GM23248 (cell line): ENCODE results near the gene USP32. TPM values are rescaled to one million over a fixed set of nuclear protein-coding genes. Genes with fewer than 3 reads are reported as not detected.

ENCODE experiments used
- DNase-seq: peaks from one replicate; pipeline ENCODE4 v3.0.0-alpha.2; 2015
- H2AFZ ChIP-seq: fragments of 200-600 bp; sonication (generic); 2 replicates; pipeline ENCODE4 v1.6.1; 2016; ENCODE audit warnings: antibody characterized with exemption
- H3F3A ChIP-seq: fragments of 200-600 bp; sonication (generic); 2 replicates; pipeline ENCODE4 v1.6.1; 2016; ENCODE audit warnings: mild to moderate bottlenecking, antibody characterized with exemption, mixed run types; ENCODE audit not compliant: insufficient read depth
- H3K27ac ChIP-seq: fragments of 200-600 bp; sonication (generic); 2 replicates; pipeline ENCODE4 v1.5.1; 2016; ENCODE audit warnings: mild to moderate bottlenecking
- H3K27me3 ChIP-seq: fragments of 200-600 bp; sonication (generic); replicated peaks from 2 replicates; pipeline ENCODE4 v1.6.1; 2016; ENCODE audit warnings: mild to moderate bottlenecking; ENCODE audit not compliant: insufficient read depth
- H3K36me3 ChIP-seq: fragments of 200-600 bp; sonication (generic); 2 replicates; pipeline ENCODE4 v1.6.1; 2016; ENCODE audit warnings: low read depth, mild to moderate bottlenecking
- H3K4me1 ChIP-seq: fragments of 200-600 bp; sonication (generic); 2 replicates; pipeline ENCODE4 v1.6.1; 2016; ENCODE audit warnings: mild to moderate bottlenecking; ENCODE audit not compliant: insufficient read depth
- H3K4me2 ChIP-seq: fragments of 200-600 bp; sonication (generic); one replicate; pipeline ENCODE4 v1.6.1; 2016; ENCODE audit warnings: mild to moderate bottlenecking; ENCODE audit not compliant: unreplicated experiment
- H3K4me3 ChIP-seq: fragments of 200-600 bp; sonication (generic); 2 replicates; pipeline ENCODE4 v1.5.1; 2016; ENCODE audit warnings: mild to moderate bottlenecking
- H3K79me2 ChIP-seq: fragments of 200-600 bp; sonication (generic); 2 replicates; pipeline ENCODE4 v1.6.1; 2016; ENCODE audit warnings: mild to moderate bottlenecking; ENCODE audit not compliant: insufficient read depth
- H3K9ac ChIP-seq: fragments of 200-600 bp; sonication (generic); 2 replicates; pipeline ENCODE4 v1.6.1; 2016; ENCODE audit warnings: mild to moderate bottlenecking
- H3K9me2 ChIP-seq: fragments of 200-600 bp; sonication (generic); 2 replicates; pipeline ENCODE4 v1.6.1; 2016; ENCODE audit warnings: mixed run types, mild to moderate bottlenecking, moderate library complexity; ENCODE audit not compliant: insufficient read depth
- H3K9me3 ChIP-seq: fragments of 200-600 bp; sonication (generic); one replicate; pipeline ENCODE4 v1.6.1; 2017; ENCODE audit warnings: low read depth
- H4K20me1 ChIP-seq: fragments of 200-600 bp; sonication (generic); 2 replicates; pipeline ENCODE4 v1.6.0; 2016; ENCODE audit not compliant: insufficient read depth
- EZH2 ChIP-seq: fragments of 200-600 bp; sonication (generic); IDR thresholded peaks from 2 replicates; pipeline ENCODE4 v1.6.1; 2018; ENCODE audit warnings: antibody characterized with exemption, mild to moderate bottlenecking; ENCODE audit not compliant: insufficient read depth, poor library complexity, severe bottlenecking
- EZH2phosphoT487 ChIP-seq: fragments of 200-600 bp; sonication (generic); IDR thresholded peaks from 2 replicates; pipeline ENCODE4 v1.6.1; 2018; ENCODE audit warnings: antibody characterized with exemption, moderate library complexity, mild to moderate bottlenecking, low read depth; ENCODE audit not compliant: insufficient read depth
- WGBS, 2 experiments: methylation state at CpG; one replicate each; pipeline ENCODE4 v1.1.6; 2015 to 2017; ENCODE audit warnings: low lambda C conversion rate in 2 of 2, low coverage in 1 of 2; ENCODE audit errors: missing lambda C conversion rate in 2 of 2; 5-methylcytosine and 5-hydroxymethylcytosine counted together
- in situ Hi-C: fragments of 300-500 bp; cut with MboI; formaldehyde crosslinking; loops from 2 replicates; pipeline ENCODE4 v1.15.0; 2020
- polyA plus RNA-seq: library from polyadenylated mRNA; unstranded; fragments of >200 nt; fragmentation: Nextera tagmentation; extraction: Ambion mirVana; gene quantifications from 2 replicates; pipeline ENCODE4 v1.2.1, GENCODE V29; 2016
- total RNA-seq: library from RNA; depleted of rRNA; stranded (reverse); fragments of >200 nt; shearing (Covaris generic); gene quantifications from 2 replicates; pipeline ENCODE4 v1.2.3, GENCODE V29; 2014

USP32 gene
- total and polyA plus RNA-seq, 2 experiments from 2014 or later, result 14.0 to 33.9 TPM

- H3K36me3 ChIP-seq, result no peaks in the 10 kb centered on the region
- no peaks in the 10 kb centered on the region for H3K27me3 ChIP-seq
- 0 out of 2 replicates have a peak, but pooled peaks cover 3% of the 10 kb centered on the region for H3K4me1 ChIP-seq
- H3K9me2 ChIP-seq, result no peaks in the 10 kb centered on the region
- no peaks in the 10 kb centered on the region for H4K20me1 ChIP-seq
- no peak overlapping the region for H2AFZ ChIP-seq
- H3F3A ChIP-seq, result peaks cover 4% of the 10 kb centered on the region; the same call in 1 of the 2 replicates
- no peak overlapping the region for H3K27ac ChIP-seq
- 95 to 100% methylated on average over 2 of the region's 2 CpGs for WGBS, 2 experiments
- H3K9me3 ChIP-seq, result no peaks in the 10 kb centered on the region
- no peak overlapping the region for H3K4me3 ChIP-seq
- no peak for DNase-seq
- in situ Hi-C loops, result loop anchor here (10.0 kb wide), 1 partner anchor 62 kb away; the partner anchor contains the start of gene USP32
- peaks cover 92% of the 10 kb centered on the region for H3K79me2 ChIP-seq
- H3K9ac ChIP-seq, result no peak overlapping the region
- no peak overlapping the region for H3K4me2 ChIP-seq
- no peak for TF ChIP-seq EZH2
- no peak for TF ChIP-seq EZH2phosphoT487
These were observed 59.4 kb downstream of the USP32 start for GRCh38 chr17:60332574-60332973.

- H3K9me3 ChIP-seq, result no peaks in the 10 kb centered on the region
- H3K27me3 ChIP-seq, result no peaks in the 10 kb centered on the region
- no peak overlapping the region for H3K4me3 ChIP-seq
- TF ChIP-seq EZH2phosphoT487, result no peak
- no peak for TF ChIP-seq EZH2
- no peak overlapping the region for H3K4me2 ChIP-seq
- H2AFZ ChIP-seq, result no peak overlapping the region
- no peaks in the 10 kb centered on the region for H3K9me2 ChIP-seq
- 91 to 100% methylated on average over 1 of the region's 1 CpG for WGBS, 2 experiments
- DNase-seq, result no peak
- H3K36me3 ChIP-seq, result no peaks in the 10 kb centered on the region
- in situ Hi-C loops, result loop anchor here (10.0 kb wide), 1 partner anchor 64 kb away; the partner anchor contains the start of gene USP32
- no peaks in the 10 kb centered on the region for H4K20me1 ChIP-seq
- peaks cover 91% of the 10 kb centered on the region for H3K79me2 ChIP-seq
- 0 out of 2 replicates have a peak, but pooled peaks cover 3% of the 10 kb centered on the region for H3K4me1 ChIP-seq
- H3F3A ChIP-seq, result no peaks in the 10 kb centered on the region
- H3K27ac ChIP-seq, result no peak overlapping the region
- H3K9ac ChIP-seq, result no peak overlapping the region
These were observed 61.2 kb downstream of the USP32 start for GRCh38 chr17:60330731-60331130.

GRCh38 chr17:60328679-60329078 is 63.3 kb downstream of the USP32 start:
- Histone ChIP-seq H3K27ac (no peak overlapping the region), H3K9ac (no peak overlapping the region), H4K20me1 (no peaks in the 10 kb centered on the region), H3F3A (no peaks in the 10 kb centered on the region), H3K9me2 (no peaks in the 10 kb centered on the region), H3K9me3 (no peaks in the 10 kb centered on the region), H3K36me3 (no peaks in the 10 kb centered on the region), H3K4me2 (no peak overlapping the region), H3K79me2 (peaks cover 89% of the 10 kb centered on the region), H3K4me1 (0 out of 2 replicates have a peak, but pooled peaks cover 3% of the 10 kb centered on the region), H3K4me3 (no peak overlapping the region), H3K27me3 (no peaks in the 10 kb centered on the region), H2AFZ (no peak overlapping the region)
- DNase-seq, result no peak
- in situ Hi-C loops, result no loop called here
- TF ChIP-seq EZH2 (no peak), EZH2phosphoT487 (no peak)
- 84 to 85% methylated on average over 9 of the region's 9 CpGs for WGBS, 2 experiments

GRCh38 chr17:60327901-60328273 is 64.0 kb downstream of the USP32 start:
- no peaks in the 10 kb centered on the region for H3K9me2 ChIP-seq
- no peak overlapping the region for H3K4me2 ChIP-seq
- H4K20me1 ChIP-seq, result no peaks in the 10 kb centered on the region
- 0 out of 2 replicates have a peak, but pooled peaks cover 3% of the 10 kb centered on the region for H3K4me1 ChIP-seq
- H3K9me3 ChIP-seq, result no peaks in the 10 kb centered on the region
- no peak overlapping the region for H3K9ac ChIP-seq
- in situ Hi-C loops, result no loop called here
- H3K79me2 ChIP-seq, result peaks cover 89% of the 10 kb centered on the region
- WGBS, 2 experiments, result 87 to 94% methylated on average over 4 of the region's 4 CpGs
- no peak overlapping the region for H3K27ac ChIP-seq
- no peak overlapping the region for H2AFZ ChIP-seq
- no peaks in the 10 kb centered on the region for H3K27me3 ChIP-seq
- no peaks in the 10 kb centered on the region for H3K36me3 ChIP-seq
- no peaks in the 10 kb centered on the region for H3F3A ChIP-seq
- TF ChIP-seq EZH2 (no peak), EZH2phosphoT487 (no peak)
- no peak for DNase-seq
- H3K4me3 ChIP-seq, result no peak overlapping the region
